DOHH2 (cell line): Measurements from ENCODE around the gene SLC66A3.

ENCODE experiments used
- H3F3A ChIP-seq: fragments of 200-600 bp; sonication (generic), shearing (Covaris generic); 2 replicates; pipeline ENCODE4 v1.6.0; 2016; ENCODE audit warnings: antibody characterized with exemption, mild to moderate bottlenecking; ENCODE audit not compliant: control insufficient read depth, insufficient read depth
- H3K27ac ChIP-seq: fragments of 200-600 bp; sonication (generic); 2 replicates; pipeline ENCODE4 v1.5.1; 2014; ENCODE audit warnings: low read depth, mild to moderate bottlenecking, low read length, moderate library complexity
- H3K27me3 ChIP-seq: fragments of 200-600 bp; sonication (generic); 2 replicates; pipeline ENCODE4 v1.6.1; 2014; ENCODE audit warnings: mild to moderate bottlenecking, low read length, mixed read lengths; ENCODE audit not compliant: control insufficient read depth
- H3K36me3 ChIP-seq: fragments of 200-600 bp; sonication (generic); 2 replicates; pipeline ENCODE4 v1.6.1; 2014; ENCODE audit warnings: mild to moderate bottlenecking, low read length, moderate library complexity, mixed read lengths; ENCODE audit not compliant: control insufficient read depth
- H3K4me1 ChIP-seq: fragments of 200-600 bp; sonication (generic); 2 replicates; pipeline ENCODE4 v1.6.1; 2014; ENCODE audit warnings: mild to moderate bottlenecking, low read length, mixed read lengths; ENCODE audit not compliant: control insufficient read depth
- H3K4me2 ChIP-seq: fragments of 200-600 bp; sonication (generic); 2 replicates; pipeline ENCODE4 v1.6.0; 2014; ENCODE audit warnings: mild to moderate bottlenecking, low read length, moderate library complexity
- H3K4me3 ChIP-seq: fragments of 200-600 bp; sonication (generic); 2 replicates; pipeline ENCODE4 v1.5.1; 2014; ENCODE audit warnings: mild to moderate bottlenecking, low read length, mixed read lengths
- H3K79me2 ChIP-seq: fragments of 200-600 bp; sonication (generic); 2 replicates; pipeline ENCODE4 v1.6.1; 2014; ENCODE audit warnings: mild to moderate bottlenecking, low read length, mixed read lengths; ENCODE audit not compliant: control insufficient read depth
- H3K9me2 ChIP-seq: fragments of 200-600 bp; sonication (generic); replicated peaks from 2 replicates; pipeline ENCODE4 v1.6.1; 2014; ENCODE audit warnings: mild to moderate bottlenecking, low read length, mixed read lengths; ENCODE audit not compliant: control insufficient read depth
- H3K9me3 ChIP-seq: fragments of 200-600 bp; sonication (generic); 2 replicates; pipeline ENCODE4 v1.6.1; 2014; ENCODE audit warnings: antibody characterized with exemption, low read length, mixed read lengths; ENCODE audit not compliant: control insufficient read depth, insufficient read depth
- H4K20me1 ChIP-seq: fragments of 200-600 bp; sonication (generic); 2 replicates; pipeline ENCODE4 v1.6.0; 2014; ENCODE audit warnings: low read depth, mild to moderate bottlenecking, antibody characterized with exemption, low read length, moderate library complexity; ENCODE audit not compliant: control insufficient read depth, insufficient read depth
- EZH2phosphoT487 ChIP-seq: fragments of 200-600 bp; sonication (generic); IDR thresholded peaks from 2 replicates; pipeline ENCODE4 v1.6.1; 2017; ENCODE audit warnings: borderline replicate concordance, mild to moderate bottlenecking, antibody characterized with exemption, low read length, moderate library complexity, mixed read lengths
- TF ChIP-seq, protein P1 (sequence below): fragments of 200-600 bp; sonication (generic); IDR thresholded peaks from one replicate; pipeline ENCODE4 v1.5.1; 2014; ENCODE audit warnings: antibody characterized with exemption, mild to moderate bottlenecking, low read depth, low read length; ENCODE audit not compliant: poor library complexity, severe bottlenecking

SLC66A3 gene

DNA sequence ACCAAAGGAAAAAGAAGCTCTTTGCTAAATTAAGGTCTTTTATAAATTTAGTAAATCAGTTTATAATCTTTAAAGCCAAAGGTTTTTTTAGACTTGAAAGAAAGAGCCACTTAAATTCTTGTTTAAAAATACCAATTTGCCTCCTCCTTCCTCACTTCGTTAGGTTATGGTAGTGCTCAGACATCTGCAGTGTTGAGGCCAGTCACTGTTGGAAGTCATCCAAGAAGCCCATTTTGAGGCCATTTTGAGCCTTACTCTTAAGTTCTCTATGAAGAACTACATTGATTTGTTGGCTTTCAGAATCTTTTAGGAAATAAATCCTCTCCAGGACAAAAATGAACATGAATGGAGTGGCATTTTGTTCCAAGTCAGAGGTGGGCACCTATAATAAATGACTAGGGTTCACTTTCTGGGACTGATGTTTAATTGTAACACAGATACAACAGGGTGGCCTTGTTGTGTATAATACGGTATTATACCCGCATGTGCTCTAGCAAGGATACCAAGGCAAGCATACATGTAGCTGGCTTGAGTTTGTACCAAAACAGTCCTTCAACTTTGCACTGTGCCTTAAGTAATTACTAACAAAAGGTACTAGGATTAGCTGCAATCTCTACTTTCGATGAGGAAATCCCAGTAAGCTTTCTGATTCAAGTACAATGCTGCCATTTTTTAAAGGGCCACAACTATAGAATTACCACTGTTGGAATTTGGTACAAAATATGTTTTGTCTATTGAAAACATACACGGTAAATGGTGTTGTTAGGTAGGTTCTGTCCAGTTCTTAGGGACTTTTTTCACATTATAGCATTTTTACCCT, 22.8 kb downstream of the SLC66A3 start:
- H3K27ac ChIP-seq: no peak overlapping the region

DNA sequence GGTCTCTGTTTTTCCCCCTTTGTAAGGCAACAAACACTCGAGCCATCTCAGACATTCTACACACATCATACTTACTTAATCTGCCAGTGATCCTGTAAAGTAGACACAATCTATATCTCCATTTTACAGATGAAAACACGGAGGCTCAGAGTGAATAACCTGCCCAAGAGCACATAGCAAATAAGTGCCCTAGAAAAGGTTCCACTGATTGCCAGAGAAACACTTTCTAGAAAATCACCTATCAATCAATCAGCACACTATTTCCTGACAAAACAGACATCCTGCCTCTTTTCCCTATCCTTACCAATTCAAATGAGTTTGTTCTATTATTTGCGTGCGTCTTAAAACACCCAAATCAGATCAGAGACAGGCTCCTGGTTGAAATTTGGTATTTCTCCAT, 23.9 kb downstream of the SLC66A3 start:
- Histone ChIP-seq H3K36me3 (peaks cover 16% of the 10 kb centered on the region), H3K4me2 (no peak overlapping the region), H3K9me3 (no peaks in the 10 kb centered on the region), H3K9me2 (no peaks in the 10 kb centered on the region), H3K27me3 (no peaks in the 10 kb centered on the region), H3F3A (no peaks in the 10 kb centered on the region), H3K79me2 (no peaks in the 10 kb centered on the region), H3K27ac (no peak overlapping the region), H4K20me1 (no peaks in the 10 kb centered on the region), H3K4me1 (peaks cover 10% of the 10 kb centered on the region; the same call in 1 of the 2 replicates), H3K4me3 (no peak overlapping the region)
- TF ChIP-seq, protein P1, sequence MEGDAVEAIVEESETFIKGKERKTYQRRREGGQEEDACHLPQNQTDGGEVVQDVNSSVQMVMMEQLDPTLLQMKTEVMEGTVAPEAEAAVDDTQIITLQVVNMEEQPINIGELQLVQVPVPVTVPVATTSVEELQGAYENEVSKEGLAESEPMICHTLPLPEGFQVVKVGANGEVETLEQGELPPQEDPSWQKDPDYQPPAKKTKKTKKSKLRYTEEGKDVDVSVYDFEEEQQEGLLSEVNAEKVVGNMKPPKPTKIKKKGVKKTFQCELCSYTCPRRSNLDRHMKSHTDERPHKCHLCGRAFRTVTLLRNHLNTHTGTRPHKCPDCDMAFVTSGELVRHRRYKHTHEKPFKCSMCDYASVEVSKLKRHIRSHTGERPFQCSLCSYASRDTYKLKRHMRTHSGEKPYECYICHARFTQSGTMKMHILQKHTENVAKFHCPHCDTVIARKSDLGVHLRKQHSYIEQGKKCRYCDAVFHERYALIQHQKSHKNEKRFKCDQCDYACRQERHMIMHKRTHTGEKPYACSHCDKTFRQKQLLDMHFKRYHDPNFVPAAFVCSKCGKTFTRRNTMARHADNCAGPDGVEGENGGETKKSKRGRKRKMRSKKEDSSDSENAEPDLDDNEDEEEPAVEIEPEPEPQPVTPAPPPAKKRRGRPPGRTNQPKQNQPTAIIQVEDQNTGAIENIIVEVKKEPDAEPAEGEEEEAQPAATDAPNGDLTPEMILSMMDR: no peak
- TF ChIP-seq EZH2phosphoT487: no peak

More for the DNA sequence above, 22.8 kb downstream of the SLC66A3 start:
- Histone ChIP-seq H3K36me3 (peaks cover 9% of the 10 kb centered on the region), H3F3A (no peaks in the 10 kb centered on the region), H3K79me2 (no peaks in the 10 kb centered on the region), H3K9me3 (no peaks in the 10 kb centered on the region), H4K20me1 (no peaks in the 10 kb centered on the region), H3K27me3 (no peaks in the 10 kb centered on the region), H3K4me2 (no peak overlapping the region), H3K4me1 (peaks cover 10% of the 10 kb centered on the region; the same call in 1 of the 2 replicates), H3K9me2 (no peaks in the 10 kb centered on the region), H3K4me3 (no peak overlapping the region)
- no peak for TF ChIP-seq EZH2phosphoT487
- TF ChIP-seq, protein P1: no peak

DNA sequence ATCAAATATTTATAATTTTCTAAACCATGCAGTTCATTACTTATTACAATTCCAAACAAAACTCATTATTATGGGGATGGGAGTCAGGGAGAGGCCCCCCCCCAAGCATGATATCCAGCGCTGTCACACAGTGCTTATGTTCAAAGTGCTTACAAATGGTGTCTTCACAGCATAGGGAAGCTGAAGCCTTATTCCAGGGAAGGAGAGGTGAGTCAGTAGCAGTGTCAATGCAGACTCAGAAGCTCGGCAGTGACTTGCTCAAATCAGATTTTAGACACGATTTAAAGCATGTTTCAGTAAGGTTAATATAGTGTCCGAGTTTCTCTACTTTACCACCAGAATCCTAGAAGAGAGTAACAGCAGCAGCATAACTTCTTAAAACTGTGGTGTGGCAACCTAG, 24.6 kb downstream of the SLC66A3 start:
- peaks cover 16% of the 10 kb centered on the region for H3K36me3 ChIP-seq

More for the DNA sequence above, 24.6 kb downstream of the SLC66A3 start:
- H4K20me1 ChIP-seq: no peaks in the 10 kb centered on the region
- H3K79me2 ChIP-seq: no peaks in the 10 kb centered on the region
- H3K4me1 ChIP-seq: peaks cover 10% of the 10 kb centered on the region; the same call in 1 of the 2 replicates
- no peak overlapping the region for H3K27ac ChIP-seq
- no peak for TF ChIP-seq EZH2phosphoT487
- TF ChIP-seq, protein P1: no peak
- H3K27me3 ChIP-seq: no peaks in the 10 kb centered on the region
- no peaks in the 10 kb centered on the region for H3F3A ChIP-seq
- no peaks in the 10 kb centered on the region for H3K9me2 ChIP-seq
- no peak overlapping the region for H3K4me2 ChIP-seq
- no peak overlapping the region for H3K4me3 ChIP-seq
- H3K9me3 ChIP-seq: no peaks in the 10 kb centered on the region
